ENCODE results near the gene AK5. TPM values are rescaled to one million over a fixed set of nuclear protein-coding genes. Genes with fewer than 3 reads are reported as not detected.

The AK5 gene
- total RNA-seq, 2 donors from 2014 or later = 0.46 to 2.8 TPM

- H3K27ac ChIP-seq (ENCODE audit: low read depth, low read length) = no peak overlapping the region
- no peaks in the 10 kb centered on the region for H3K9me3 ChIP-seq (ENCODE audit: control insufficient read depth, low read length)
- H3K4me1 ChIP-seq (ENCODE audit: control insufficient read depth, insufficient read depth, low read length) = peaks cover 11% of the 10 kb centered on the region
- TF ChIP-seq CTCF (conservative IDR thresholded peaks at IDR 0.05) = no peak
- no peaks in the 10 kb centered on the region for H3K27me3 Mint-ChIP-seq (ENCODE audit: insufficient read depth)
- no peak overlapping the region for H3K9ac ChIP-seq (ENCODE audit: extremely low read depth, low read length, poor library complexity, severe bottlenecking)
- 78 to 86% methylated on average over 4 to 6 of the region's 6 CpGs for whole genome bisulfite sequencing, 2 experiments (ENCODE audit: insufficient coverage in 1 of 2, insufficient read length in 1 of 2)
- H3K27me3 ChIP-seq (ENCODE audit: control insufficient read depth, insufficient read depth, low read length, poor library complexity, severe bottlenecking) = no peaks in the 10 kb centered on the region
- peaks cover 28% of the 10 kb centered on the region for H3K4me1 Mint-ChIP-seq
- no peak overlapping the region for H3K27ac Mint-ChIP-seq
- H3K36me3 ChIP-seq (ENCODE audit: control insufficient read depth, insufficient read depth, low read length) = no peaks in the 10 kb centered on the region
- no peak for DNase-seq
- peaks cover 5% of the 10 kb centered on the region for H3K9me3 Mint-ChIP-seq
- no peaks in the 10 kb centered on the region for H3K36me3 Mint-ChIP-seq (ENCODE audit: low read depth)
- no peak overlapping the region for H3K4me3 ChIP-seq (ENCODE audit: low read length)
- H3K4me3 Mint-ChIP-seq = no peak overlapping the region
Measured at GRCh38 chr1:77399250-77400086, 117.6 kb downstream of the AK5 start.

- H3K4me3 Mint-ChIP-seq = no peak overlapping the region
- no peak for DNase-seq
- peaks cover 21% of the 10 kb centered on the region for H3K4me1 Mint-ChIP-seq
- H3K4me1 ChIP-seq (ENCODE audit: control insufficient read depth, insufficient read depth, low read length) = peaks cover 8% of the 10 kb centered on the region
- H3K9me3 ChIP-seq (ENCODE audit: control insufficient read depth, low read length) = no peaks in the 10 kb centered on the region
- no peaks in the 10 kb centered on the region for H3K36me3 Mint-ChIP-seq (ENCODE audit: low read depth)
- no peaks in the 10 kb centered on the region for H3K27me3 Mint-ChIP-seq (ENCODE audit: insufficient read depth)
- peaks cover 5% of the 10 kb centered on the region for H3K9me3 Mint-ChIP-seq
- H3K27me3 ChIP-seq (ENCODE audit: control insufficient read depth, insufficient read depth, low read length, poor library complexity, severe bottlenecking) = no peaks in the 10 kb centered on the region
- no peak overlapping the region for H3K27ac Mint-ChIP-seq
- no peak overlapping the region for H3K4me3 ChIP-seq (ENCODE audit: low read length)
- no peak overlapping the region for H3K27ac ChIP-seq (ENCODE audit: low read depth, low read length)
- no peaks in the 10 kb centered on the region for H3K36me3 ChIP-seq (ENCODE audit: control insufficient read depth, insufficient read depth, low read length)
- no peak for TF ChIP-seq CTCF (conservative IDR thresholded peaks at IDR 0.05)
- H3K9ac ChIP-seq (ENCODE audit: extremely low read depth, low read length, poor library complexity, severe bottlenecking) = no peak overlapping the region
- no CpG with 5 or more reads among the region's 2 CpGs for WGBS, 2 experiments (ENCODE audit: insufficient coverage in 1 of 2, insufficient read length in 1 of 2)
Measured at GRCh38 chr1:77400781-77401180, 119.0 kb downstream of the AK5 start.

- Mint-ChIP-seq H3K4me3 (no peak overlapping the region), H3K4me1 (peaks cover 18% of the 10 kb centered on the region), H3K36me3 (ENCODE audit: low read depth) (no peaks in the 10 kb centered on the region), H3K9me3 (peaks cover 5% of the 10 kb centered on the region), H3K27me3 (ENCODE audit: insufficient read depth) (no peaks in the 10 kb centered on the region), H3K27ac (no peak overlapping the region)
- WGBS, 2 experiments (ENCODE audit: insufficient coverage in 1 of 2, insufficient read length in 1 of 2) = 89 to 90% methylated on average over 2 of the region's 2 CpGs
- Histone ChIP-seq H3K4me1 (ENCODE audit: control insufficient read depth, insufficient read depth, low read length) (peaks cover 8% of the 10 kb centered on the region), H3K9ac (ENCODE audit: extremely low read depth, low read length, poor library complexity, severe bottlenecking) (no peak overlapping the region), H3K9me3 (ENCODE audit: control insufficient read depth, low read length) (no peaks in the 10 kb centered on the region), H3K4me3 (ENCODE audit: low read length) (no peak overlapping the region), H3K27me3 (ENCODE audit: control insufficient read depth, insufficient read depth, low read length, poor library complexity, severe bottlenecking) (no peaks in the 10 kb centered on the region), H3K27ac (ENCODE audit: low read depth, low read length) (no peak overlapping the region), H3K36me3 (ENCODE audit: control insufficient read depth, insufficient read depth, low read length) (no peaks in the 10 kb centered on the region)
- no peak for DNase-seq
- no peak for TF ChIP-seq CTCF (conservative IDR thresholded peaks at IDR 0.05)
Measured at GRCh38 chr1:77401384-77401783, 119.6 kb downstream of the AK5 start.

All from endodermal cell (in vitro differentiated cells).